Activated T-cell treated with anti-CD3 and anti-CD28 coated beads for 48 hours (primary cell): ENCODE data around the gene SLC35G6.
"Not testable (repeated sequence)": the region's sequence is repeated elsewhere in the genome, so short reads cannot be mapped to it uniquely, and the experiment has no call there.

Source experiments
- DNase-seq: peaks from one replicate; pipeline ENCODE4 v3.0.0-alpha.2; 2020; ENCODE audit warnings: low read depth

The SLC35G6 gene

DNA sequence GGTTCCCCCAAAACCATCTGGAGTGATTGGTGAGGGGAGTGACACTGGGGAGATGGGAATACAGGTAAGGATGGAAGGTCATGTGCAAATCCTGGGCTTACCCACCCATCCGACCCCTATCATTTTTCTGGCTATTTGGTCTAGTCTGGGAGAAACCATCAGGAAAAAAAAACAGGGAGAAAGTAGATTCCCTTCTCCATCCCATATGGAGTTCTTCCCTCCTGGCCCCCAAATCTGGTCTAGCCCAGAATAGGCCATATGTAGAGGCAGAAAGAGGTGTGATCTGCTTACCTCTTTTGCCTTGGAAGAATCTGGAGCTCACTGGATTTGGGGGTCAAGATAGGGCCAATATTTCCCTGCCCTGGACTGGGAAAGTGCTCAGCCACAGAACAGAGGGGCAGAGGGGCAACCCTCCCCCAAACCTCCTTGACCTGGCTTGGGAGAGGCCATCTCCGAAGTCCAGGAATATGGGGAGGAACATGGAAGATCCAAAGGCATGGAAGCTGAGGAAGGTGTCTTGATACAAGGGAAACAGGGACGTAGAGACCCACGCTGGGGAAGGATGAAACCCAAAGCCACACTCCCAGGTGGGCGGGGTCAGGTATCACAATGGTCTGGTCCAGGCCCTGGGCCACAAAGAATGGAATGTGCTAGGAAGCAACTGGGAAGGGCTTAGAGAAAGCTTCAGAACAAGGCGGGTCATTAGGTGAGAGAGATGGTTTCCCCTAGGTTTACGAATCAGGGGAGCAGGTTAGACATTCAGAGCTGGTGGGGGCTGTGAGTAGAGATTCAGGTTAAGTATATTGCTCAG lies 20.2 kb upstream of the SLC35G6 start:
- DNase-seq, result no peak

DNA sequence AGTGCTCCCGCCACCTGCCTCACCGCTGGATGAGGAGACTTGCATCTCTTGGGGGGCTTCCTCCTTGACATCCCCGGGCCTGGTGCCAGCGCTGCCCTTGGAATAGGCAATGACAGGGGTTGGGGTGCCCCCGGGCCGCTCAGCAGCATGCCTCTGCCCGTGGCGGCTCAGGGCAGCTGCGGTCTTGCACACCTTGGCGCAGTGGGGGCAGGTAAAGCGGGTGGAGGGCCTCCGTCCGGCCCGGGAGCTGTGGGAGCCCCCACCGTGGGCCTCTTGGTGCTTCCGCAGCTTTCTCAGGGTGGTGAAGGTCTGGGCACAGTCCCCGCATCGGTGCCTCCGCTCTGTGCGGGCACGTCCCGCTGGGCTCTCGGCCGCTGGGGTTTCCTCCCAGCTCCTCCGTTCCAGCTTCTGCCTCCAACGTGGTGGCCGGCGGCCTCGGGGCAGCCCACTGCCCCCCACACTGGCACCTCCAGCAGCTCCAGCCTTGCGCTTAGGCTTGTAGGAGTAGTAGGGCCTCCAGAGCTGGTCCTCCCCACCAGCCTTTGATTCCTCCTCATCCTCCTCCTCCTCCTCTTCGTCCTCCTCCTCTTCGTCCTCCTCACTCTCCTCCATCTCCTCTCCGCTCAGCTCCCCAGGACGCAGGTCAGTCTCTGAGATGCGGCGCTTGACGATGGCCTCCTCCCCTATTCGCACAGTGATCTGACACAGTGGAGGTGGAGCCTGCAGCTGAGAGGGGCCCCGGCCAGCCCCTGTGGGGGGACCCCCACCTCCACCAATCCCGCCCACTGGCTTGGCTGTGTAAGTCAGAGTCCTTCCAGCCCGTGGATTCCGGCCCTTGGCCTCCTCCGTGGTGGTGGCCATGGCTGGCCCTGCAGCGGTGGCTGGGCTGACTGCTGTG lies 18.5 kb upstream of the SLC35G6 start:
- DNase-seq, result no peak

DNA sequence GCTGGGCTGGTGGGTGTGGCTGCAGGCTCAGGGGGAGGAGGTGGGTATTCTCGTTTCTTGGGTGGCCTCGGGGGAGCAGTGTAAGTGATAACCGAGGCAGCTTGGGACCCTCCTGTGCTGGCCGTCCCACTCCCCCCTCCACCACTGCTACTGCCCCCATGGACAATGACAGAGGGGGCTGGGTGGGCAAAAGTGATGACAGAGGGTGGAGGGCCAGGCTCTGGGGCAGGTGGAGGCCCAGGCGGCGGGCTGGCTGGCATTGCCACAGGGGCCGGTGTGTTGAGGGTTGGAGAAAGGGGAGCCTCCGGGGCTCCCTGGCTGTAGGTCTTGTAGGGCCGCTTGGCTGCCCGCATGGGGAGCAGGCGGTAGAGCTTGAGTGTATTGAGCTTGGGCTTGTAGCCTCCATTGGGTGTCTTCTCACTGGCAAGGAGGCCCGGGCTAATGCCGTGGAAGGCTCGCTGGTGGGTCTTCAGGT lies 17.8 kb upstream of the SLC35G6 start:
- no peak for DNase-seq

DNA sequence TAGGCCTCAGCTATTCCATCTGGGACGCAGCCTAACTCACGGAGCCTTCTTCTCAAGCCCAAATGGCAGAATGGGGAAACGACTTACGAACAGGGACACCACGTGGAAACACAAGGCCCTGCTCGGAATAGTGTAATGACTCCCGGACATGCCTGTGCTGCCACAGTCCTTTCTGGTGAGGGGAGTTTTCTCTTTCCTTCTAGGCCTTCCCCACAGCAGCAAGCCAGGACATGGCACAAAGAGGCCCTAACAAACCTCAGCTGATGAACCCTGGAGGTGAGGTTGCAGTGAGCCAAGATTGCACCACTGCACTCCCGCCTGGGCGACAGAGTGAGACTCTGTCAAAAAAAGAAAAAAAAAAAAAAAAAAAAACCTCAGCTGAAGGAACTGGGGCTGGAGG lies 17.2 kb upstream of the SLC35G6 start:
- no peak for DNase-seq

DNA sequence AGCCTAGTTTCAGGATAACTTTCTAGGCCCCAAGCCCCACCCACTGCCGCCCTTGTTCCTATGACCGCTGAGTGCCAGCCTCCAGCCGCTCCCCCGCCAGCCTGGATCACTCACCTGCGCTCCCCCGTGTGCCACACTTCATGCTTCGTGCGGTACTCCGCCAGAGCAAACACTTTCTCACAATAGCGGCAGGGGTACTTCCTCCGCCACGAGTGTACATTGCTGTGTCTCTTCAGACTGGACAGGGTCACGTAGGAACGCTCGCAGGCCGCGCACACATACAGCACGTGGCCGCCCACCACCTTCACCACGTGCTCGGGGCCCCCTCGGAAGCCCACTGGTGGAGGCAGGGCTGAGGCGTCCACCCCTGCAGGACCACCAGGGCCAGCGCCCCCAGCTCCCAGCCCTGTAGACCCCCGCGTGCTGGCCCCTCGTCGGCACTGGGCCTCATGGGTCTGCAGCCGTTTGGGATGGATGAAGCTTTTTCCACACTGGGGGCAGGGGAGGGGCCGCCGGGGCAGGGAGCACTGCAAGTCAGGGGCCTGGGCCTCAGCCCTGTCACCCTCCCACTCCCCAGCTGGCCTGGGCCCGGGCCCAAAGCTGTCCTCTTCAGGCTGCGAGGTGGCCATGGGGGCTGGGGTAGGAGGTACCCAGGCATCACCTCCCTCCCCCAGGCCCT lies 15.5 kb upstream of the SLC35G6 start:
- no peak for DNase-seq

DNA sequence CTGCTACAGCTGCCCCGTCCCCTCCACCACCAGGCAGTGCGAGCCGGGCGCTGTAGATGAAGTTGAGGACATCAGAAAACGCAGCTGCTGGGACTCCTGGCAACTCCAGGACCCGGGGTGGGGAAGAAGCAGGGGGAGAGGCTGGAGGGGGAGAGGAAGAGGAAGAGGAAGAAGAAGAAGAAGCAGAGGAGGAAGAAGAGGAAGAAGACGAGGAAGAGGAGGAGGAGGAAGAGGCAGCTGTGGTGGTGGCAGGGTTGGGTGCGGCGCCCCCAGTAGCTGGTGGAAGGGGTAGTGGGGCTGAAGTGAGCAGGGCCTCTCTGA lies 15.0 kb upstream of the SLC35G6 start:
- DNase-seq, result no peak

DNA sequence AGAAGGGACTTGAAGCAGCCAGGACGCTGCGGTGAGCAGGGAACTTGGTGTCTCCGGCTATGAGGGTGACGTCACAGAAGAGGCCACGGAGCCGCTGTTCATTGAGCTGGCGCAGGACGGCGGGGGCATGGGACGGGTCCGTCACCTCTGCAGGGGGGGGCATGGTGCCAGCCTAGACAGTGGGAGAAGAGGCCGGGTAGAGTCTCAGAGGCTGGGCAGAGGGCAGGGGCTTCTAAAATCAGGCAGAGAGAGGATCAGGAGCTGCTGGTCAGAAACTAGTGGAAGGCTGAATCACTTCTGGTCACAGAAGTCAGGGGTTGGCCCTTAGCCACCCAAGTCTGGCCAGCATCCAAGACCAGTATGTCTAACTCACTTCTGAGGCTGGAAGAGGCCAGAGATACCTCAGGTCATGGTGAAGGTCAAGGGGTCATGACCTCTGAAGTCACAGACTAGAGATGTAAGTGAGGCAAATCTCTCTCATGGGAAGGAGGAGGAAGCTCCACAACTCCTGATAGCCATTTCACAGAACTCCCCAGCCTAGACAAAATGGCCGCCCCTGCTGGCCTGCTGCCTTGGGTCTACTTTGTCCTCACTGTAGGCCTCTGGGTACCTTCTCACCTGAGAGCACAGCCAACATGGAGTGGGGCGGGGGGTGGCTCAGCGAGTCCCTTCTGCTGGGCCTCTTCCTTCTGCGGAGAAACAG lies 14.5 kb upstream of the SLC35G6 start:
- no peak for DNase-seq

DNA sequence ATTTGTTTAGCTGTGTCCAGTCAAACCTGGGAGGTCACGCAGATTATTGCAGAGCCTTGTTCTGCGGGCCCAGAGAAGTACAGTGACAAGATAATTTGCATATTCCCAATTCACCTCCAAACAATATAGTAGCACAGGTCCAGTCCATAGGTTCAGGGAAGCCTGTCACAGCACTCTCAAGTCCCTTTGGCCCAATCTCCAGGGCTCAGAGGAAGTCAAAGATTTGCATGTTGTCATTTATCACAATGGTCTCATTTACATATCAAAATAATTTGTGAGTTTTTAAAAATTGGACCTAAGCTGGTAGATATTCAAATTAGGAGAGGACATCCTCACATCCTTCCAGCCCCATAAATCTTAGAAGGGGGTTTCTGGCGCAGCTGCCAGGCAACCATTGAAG lies 13.7 kb upstream of the SLC35G6 start:
- no peak for DNase-seq

DNA sequence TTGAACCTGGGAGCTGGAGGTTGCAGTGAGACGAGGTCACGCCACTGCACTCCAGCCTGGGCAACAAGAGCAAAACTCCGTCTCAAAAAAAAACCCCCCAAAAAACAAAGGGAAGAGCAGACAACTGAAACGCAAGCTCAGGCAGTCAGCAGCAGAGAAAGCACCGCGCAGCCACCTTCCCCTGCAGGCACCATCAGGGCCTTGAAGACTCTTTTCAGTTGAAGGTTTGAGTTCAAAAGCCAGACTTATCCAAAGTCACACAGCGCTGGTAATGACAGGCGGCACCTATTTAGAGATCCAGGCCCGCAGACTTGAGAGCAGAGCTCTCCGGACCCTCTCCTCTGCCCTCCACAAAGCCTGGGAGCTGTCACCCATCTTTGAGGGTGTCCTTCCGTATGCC lies 13.0 kb upstream of the SLC35G6 start:
- DNase-seq, result no peak

DNA sequence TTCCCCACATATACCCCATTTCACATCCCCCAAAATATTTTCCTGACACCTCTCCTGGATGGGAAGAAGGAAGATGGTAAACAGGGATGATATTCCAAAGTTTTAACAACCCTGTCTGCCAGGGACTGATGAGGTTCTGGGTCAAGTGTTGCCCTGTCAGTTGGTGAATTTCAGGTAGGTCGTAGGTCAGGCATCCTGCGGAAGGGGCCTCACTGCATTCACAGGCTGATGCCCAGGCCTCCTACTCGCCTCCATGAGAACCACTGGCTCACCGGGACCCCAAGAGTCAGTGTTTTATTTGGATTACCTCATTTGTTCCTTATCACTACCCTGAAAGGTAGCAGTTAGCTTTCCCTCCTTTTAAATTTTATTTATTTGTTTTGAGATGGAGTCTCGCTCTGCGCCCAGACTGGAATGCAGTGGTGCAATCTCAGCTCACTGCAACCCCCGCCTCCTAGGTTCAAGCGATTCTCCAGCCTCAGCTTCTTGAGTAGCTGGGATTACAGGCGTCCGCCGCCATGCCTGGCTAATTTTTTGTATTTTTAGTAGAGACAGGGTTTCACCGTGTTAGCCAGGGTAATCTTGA lies 12.3 kb upstream of the SLC35G6 start:
- no peak for DNase-seq

DNA sequence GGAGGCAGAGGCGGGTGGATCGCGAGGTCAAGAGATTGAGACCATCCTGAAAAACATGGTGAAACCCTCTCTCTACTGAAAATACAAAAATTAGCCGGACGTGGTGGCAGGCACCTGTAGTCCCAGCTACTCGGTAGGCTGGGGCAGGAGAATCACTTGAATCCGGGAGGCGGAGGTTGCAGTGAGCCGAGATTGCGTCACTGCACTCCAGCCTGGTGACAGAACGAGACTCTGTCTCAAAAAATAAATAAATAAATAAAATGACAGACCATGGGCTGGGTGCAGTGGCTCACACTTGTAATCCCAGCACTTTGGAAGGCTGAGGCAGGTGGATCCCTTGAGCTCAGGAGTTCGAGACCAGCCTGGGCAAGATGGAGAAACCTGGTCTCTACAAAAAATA lies 11.4 kb upstream of the SLC35G6 start:
- DNase-seq, result not testable (repeated sequence)

DNA sequence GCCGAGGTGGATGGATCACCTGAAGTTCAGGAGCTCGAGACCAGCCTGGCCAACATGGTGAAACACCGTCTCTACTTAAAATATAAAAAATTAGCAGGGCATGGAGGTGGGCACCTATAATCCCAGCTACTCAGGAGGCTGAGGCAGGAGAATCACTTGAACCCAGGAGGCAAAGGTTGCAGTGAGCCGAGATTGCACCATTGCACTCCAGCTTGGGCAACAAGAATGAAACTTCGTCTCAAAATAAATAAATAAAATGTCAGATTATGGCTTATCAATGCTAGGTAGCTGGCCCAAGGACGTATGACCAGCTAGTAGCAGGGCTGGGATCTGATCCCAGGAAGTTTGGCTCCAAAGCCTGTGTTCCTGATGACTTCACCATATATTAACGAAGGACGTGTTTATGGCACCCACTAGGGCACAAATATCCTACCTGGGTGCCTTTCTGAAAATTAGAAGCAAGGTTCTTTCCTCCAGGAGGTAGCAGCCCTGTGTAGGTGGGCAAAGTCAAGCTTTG lies 10.7 kb upstream of the SLC35G6 start:
- DNase-seq, result not testable (repeated sequence)

DNA sequence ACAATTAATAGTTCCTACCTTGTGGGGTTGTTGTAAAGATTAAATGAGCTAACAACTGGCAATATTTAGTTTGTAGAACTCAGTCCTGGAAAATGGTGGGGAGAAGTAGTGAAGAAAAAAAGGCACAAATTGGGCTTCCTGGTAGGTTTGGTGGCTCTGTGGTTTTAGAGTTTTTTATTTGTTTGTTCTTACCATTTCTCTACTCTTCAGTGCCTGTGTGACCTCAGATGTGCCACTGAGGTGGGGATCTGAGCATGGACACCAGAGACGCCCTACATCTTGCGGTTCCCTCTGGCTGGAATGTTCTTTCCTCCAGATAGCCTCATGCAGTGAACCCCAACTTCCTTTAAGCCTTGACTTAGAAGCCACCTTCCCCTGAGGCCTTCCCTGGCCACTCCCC lies 9.5 kb upstream of the SLC35G6 start:
- no peak for DNase-seq

DNA sequence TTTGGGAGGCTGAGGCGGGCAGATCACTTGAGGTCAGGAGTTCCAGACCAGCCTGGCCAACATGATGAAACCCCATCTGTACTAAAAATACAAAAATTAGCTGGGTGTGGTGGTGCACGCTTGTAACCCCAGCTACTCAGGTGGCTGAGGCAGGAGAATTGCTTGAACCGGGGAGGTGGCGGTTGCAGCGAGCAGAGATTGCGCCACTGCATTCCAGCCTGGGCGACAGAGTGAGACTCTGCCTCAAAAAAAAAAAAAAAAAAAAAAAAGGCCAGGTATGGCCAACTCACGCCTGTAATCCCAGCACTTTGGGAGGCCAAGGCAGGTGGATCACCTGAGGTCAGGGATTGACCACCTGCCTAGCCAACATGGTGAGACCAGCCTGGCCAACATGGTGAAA lies 6.5 kb upstream of the SLC35G6 start:
- not testable (repeated sequence) for DNase-seq

DNA sequence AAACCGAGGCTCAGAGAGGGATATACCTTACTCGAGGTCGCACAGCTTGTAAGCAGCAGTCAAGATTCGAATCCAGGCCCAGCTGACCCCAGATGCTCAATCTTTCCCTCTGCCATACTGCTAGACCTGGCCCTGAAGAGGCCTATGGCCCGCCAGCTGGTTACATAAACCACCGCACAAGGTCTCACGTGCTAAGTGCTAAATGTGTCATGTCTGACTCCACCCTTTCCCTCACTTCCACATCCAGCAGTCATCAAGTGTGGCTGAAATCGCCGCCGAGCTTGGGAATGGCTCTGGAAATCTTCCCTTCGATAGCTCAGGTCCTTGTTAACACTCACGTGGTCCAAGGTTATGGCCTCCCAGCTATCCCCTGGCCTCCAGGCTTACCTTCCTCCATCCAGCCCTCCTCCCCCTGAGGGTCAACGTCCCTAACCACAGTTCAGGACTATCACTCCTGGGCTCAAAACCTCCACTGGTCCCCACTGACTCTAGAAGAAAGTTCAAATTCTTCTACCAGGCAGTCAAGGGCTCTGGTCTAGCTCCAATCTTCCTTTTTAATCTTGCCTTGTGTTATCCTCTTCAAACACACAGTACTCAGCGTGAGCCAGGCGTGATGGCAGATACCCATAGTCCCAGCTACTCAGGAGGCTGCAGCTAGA lies 5.4 kb upstream of the SLC35G6 start:
- DNase-seq, result no peak

DNA sequence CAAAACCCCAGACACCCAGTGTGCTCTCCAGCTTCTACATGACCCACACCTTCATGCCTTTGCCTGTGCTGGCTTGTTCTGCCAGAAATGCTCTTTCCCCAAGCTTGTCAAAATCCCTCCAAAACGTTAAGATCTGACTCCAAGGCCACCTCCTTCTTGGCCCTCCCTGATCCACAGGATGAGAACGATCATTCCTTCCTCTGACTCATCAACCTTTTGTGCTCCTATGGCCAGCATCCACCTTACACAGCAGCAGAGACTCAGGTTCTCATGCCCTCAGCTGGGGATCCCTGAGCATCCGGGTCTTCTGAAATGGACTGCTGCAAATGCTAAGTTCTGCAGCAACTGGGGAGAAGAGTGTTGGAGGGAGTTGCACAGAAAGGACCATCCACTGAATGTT lies 4.8 kb upstream of the SLC35G6 start:
- no peak for DNase-seq

DNA sequence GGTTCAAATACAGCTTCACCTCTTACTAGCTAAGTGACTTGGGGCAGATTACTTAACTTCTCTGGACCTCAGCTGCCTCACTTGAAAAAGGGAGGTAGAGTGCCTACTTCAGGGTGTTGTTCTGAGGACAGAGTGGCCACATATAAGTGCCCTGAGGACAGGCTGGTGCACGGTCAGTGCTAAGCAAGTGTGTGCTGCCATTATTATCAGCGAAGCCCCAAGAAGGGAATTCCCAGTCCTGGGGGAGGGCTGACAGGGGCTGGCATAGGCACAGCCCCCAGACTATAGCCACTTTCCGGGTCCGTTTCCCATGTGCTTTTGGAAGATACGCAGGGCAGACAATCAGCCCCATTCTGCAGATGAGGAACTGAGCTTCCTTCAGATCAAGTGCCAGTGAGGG lies 4.3 kb upstream of the SLC35G6 start:
- DNase-seq, result no peak

DNA sequence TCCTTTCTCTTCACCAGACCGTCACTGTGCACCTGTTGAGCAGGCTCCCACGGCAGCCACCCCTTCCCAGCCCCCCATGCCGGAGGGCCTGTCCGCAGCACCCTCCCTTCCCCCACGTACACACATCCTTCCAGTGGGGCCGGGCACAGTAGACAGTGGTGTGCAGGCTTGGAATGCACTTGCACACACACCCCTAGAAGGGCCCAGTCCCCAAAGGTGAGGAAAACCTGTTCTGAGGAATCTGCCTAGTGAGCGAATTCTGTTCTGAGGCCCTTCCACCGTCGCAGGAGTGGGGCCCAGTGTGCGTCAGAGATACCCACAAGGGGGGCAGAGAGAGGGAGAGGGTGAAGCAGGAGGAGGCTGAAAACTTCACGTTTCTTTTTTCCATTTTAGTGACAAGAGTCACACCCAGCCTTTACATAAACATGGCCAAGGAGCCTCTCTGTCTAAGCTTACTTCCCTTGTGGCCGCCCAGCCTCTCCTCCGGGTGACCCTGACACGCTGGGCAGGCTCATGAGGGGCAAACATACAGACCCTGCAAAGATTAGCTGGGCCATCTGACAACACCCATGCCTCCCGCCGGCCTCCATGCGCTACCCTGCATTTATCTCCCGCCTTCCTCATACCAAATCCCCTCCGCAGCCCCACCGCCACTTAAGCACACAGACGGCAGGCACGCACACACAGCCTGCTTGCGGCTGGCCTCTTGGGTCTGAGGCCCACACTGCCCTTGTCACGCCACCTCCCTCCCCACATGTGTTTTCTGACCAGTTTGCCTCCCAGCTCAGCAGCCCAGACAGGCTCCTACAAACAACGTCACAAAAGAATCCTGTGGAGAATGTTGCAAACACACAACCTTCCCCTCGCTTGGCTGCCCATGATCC lies 3.6 kb upstream of the SLC35G6 start:
- DNase-seq, result no peak

DNA sequence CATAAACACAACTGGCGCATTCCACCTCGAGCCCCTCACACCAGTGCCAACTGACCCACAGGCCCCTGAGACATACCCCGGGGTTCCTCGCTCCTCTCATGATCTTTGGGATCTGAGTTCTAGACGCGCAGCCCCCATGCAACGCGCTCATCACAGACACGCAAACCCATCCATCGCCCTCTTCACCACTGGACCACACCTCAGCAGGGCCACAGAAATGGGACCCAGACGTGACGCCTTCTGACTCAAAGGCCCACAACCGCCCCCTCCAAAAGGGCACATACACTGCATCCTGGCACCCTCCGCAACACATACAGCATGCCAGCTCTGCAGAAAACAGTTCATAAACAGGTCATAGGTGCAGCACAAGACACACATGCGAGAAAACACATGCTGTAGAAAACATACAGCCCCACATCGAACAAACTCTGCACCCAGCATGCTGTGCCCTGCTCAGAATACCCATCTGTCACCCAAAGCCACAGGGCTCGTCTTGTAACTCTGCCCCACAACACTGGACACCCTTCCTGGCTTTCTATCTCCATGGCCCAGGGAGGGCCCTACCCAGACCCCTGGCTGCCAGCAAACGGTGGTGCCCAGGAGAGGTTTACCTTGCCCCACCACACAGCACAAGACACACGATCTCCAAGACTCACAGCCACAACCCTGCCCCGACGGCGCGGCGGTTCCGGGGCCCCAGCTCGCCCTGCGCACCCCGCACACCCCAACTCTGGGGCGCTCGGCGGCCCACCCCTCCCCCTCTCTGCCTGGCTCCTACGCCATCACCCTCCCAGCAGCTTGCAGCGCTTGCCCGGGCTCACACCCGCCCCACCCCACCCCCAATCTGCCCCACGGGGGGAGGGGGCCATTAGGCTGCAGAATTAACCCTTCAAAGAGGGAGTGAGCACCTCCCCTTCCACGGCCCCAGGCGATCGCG lies 2.7 kb upstream of the SLC35G6 start:
- peak; percentile 48 for DNase-seq
